ENCODE data around the gene PLSCR1. TPM values are rescaled to one million over a fixed set of nuclear protein-coding genes. Genes with fewer than 3 reads are reported as not detected.

The PLSCR1 gene
- total RNA-seq, 1 donor from 2014 or later = 37.2 TPM

DNA sequence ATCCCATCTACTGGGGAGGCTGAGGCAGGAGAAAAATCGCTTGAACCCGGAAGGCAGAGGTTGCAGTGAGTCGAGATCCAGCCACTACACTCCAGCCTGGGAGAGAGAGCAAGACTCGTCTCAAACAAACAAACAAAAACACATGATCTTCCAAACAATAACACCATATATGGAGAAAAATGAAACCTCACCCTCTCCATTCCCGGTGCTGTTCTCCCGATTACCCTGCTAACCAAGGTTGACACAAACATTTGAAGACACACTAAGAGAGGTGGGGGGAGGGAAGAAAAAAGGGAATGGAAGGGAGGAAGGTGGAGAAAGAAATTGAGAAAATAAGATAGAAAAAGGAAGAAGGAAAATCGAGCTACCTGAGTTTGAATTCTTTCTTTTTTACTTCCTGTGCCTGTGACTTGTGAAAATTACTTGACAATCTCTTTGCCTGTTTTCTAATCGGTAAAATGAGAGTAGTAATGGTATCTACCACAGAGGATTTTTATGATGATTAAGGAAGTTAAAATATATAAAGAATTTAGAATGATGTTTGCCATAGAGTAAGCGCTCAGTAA lies 73.9 kb downstream of the PLSCR1 start:
- Mint-ChIP-seq H3K4me3 (peak overlapping the region; percentile 84), H3K9me3 (no peaks in the 10 kb centered on the region), H3K27me3 (no peaks in the 10 kb centered on the region), H3K36me3 (ENCODE audit: low read depth) (no peaks in the 10 kb centered on the region), H3K4me1 (peaks cover 16% of the 10 kb centered on the region), H3K27ac (peak overlapping the region; percentile 12)
- POLR2A ChIA-PET = interaction anchor here (0.7 to 2.2 kb wide), 2 partner anchors 22 to 74 kb away, joined by 3 to 30 read pairs; partner anchors contain the start of gene PLSCR1
- intact Hi-C loops (cut with micrococcal nuclease) = no loop called here
- CTCF ChIA-PET = no interaction called here
- DNase-seq (no peak), ATAC-seq (ENCODE audit: low read depth) (no peak)
- TF ChIP-seq, protein P1, sequence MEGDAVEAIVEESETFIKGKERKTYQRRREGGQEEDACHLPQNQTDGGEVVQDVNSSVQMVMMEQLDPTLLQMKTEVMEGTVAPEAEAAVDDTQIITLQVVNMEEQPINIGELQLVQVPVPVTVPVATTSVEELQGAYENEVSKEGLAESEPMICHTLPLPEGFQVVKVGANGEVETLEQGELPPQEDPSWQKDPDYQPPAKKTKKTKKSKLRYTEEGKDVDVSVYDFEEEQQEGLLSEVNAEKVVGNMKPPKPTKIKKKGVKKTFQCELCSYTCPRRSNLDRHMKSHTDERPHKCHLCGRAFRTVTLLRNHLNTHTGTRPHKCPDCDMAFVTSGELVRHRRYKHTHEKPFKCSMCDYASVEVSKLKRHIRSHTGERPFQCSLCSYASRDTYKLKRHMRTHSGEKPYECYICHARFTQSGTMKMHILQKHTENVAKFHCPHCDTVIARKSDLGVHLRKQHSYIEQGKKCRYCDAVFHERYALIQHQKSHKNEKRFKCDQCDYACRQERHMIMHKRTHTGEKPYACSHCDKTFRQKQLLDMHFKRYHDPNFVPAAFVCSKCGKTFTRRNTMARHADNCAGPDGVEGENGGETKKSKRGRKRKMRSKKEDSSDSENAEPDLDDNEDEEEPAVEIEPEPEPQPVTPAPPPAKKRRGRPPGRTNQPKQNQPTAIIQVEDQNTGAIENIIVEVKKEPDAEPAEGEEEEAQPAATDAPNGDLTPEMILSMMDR (IDR thresholded peaks at IDR 0.05) = no peak

DNA sequence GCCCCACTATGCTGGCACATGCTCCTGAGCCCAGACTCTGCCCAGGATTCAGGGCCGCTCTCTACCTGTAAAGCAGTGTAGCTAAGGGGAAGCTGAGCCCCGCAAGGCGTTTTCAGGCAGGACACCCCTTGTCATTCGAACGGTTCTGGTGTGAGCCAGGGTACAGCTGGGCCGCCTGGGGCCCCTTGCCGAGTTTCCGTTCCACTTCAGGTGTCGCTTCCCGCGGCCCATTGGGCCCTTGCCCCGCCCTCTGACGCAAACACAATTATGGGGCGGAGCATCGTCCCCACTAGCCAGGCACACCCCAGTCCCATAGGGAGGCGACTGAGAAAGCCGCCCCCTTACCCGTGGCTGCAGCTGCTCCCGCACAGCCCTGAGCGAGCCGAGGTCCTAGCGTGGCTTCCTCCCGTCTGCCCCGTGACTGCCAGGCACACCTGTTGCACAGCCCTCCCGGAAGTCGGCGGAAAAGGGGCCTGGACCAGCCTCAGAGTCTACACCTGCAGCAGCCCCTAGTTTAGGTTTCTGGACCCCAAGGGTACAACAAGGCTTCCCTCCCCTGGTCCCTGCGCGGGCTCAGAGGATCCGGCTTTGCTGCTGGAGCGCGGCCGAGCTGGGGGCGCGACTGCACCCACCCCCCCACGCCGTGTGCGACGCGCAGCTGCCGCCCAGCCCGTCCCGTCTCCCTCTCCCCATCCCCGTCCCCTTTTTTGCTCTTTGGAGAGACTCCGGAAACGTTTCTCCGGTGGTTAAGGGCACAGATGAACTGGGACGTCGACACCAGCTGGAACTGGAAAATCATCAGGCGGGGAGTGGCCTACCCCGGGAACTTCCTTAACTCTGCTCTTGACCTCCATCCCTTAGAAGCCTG lies 75.0 kb downstream of the PLSCR1 start, which contains the start of gene PLSCR2:
Gene PLSCR2 (minus strand): TSS at position 412 of the 868 bp plus-strand sequence. CDS start 9,657 bp downstream, outside the sequence.
- intact Hi-C loops (cut with micrococcal nuclease) = loop anchor here (1.0 kb wide), 2 partner anchors 34 to 75 kb away; partner anchors contain the start of gene PLSCR1
- Mint-ChIP-seq H3K4me3 (peak within 1 kb of the TSS; percentile 84), H3K4me1 (peaks cover 16% of the 10 kb centered on the region), H3K36me3 (ENCODE audit: low read depth) (no peaks in the 10 kb centered on the region), H3K27me3 (no peaks in the 10 kb centered on the region), H3K9me3 (no peaks in the 10 kb centered on the region), H3K27ac (peak within 1 kb of the TSS; percentile 76)
- ChIA-PET POLR2A (interaction anchor here (0.7 to 2.2 kb wide), 2 partner anchors 21 to 75 kb away, joined by 3 to 30 read pairs; partner anchors contain the start of gene PLSCR1), CTCF (interaction anchor here (1.2 kb wide), 1 partner anchor 74 kb away, joined by 3 read pairs; no protein-coding TSS in a partner anchor)
- TF ChIP-seq, protein P1 (IDR thresholded peaks at IDR 0.05) = no peak
- DNase-seq = peak; percentile 82
- ATAC-seq (ENCODE audit: low read depth) = peak; percentile 97

DNA sequence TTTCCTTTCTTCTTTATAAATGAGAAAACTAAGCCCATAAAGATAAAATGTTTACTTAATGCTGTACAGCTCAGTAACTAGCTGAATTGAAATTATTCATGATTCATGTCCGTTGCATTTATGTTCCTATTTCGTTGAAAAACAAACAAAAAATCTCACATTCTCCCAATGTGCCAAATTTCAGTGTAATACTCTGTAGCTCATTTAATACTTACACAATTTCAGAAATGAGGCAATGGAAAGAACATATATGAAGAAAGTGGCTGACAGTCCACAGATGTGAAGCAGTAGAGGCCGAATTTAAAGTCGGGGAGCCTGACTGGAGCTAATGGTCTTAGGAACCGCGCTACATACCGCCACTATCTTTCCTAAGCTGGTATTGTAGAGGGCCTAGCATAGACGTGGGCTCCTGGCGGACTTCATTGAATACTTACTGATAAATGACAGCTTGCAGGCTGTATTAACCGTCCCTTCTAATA lies 75.7 kb downstream of the PLSCR1 start:
- intact Hi-C loops (cut with micrococcal nuclease) = loop anchor here (1.0 kb wide), 2 partner anchors 35 to 76 kb away; partner anchors contain the start of gene PLSCR1
- ATAC-seq (ENCODE audit: low read depth) = no peak
- peak overlapping the region; percentile 84 for H3K4me3 Mint-ChIP-seq
- H3K9me3 Mint-ChIP-seq = no peaks in the 10 kb centered on the region
- ChIA-PET CTCF (interaction anchor here (1.2 kb wide), 1 partner anchor 75 kb away, joined by 3 read pairs; no protein-coding TSS in a partner anchor), POLR2A (interaction anchor here (2.2 kb wide), 1 partner anchor 75 kb away, joined by 30 read pairs; the partner anchor contains the start of gene PLSCR1)
- peak overlapping the region; percentile 76 for H3K27ac Mint-ChIP-seq
- TF ChIP-seq, protein P1 (IDR thresholded peaks at IDR 0.05) = no peak
- no peaks in the 10 kb centered on the region for H3K27me3 Mint-ChIP-seq
- H3K4me1 Mint-ChIP-seq = peaks cover 16% of the 10 kb centered on the region
- no peaks in the 10 kb centered on the region for H3K36me3 Mint-ChIP-seq (ENCODE audit: low read depth)
- DNase-seq = no peak

DNA sequence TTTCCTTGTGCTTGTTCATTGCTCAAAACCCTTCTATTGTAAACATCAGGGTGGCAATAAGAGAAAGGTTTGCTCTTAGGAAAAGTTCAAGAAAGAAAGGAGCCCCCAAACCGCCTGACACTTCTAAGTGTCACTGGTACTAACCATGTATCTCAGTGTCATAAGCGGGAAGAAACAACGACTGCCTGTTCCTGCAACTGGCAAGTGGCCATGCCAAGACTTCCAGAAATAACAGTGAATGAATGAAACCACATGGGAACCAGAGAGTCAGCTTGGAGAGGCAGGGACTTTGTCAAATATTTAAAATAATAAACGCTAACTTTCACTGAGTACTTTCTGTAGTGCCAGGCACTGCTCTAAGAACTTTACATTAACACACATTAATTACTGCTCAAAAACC lies 76.2 kb downstream of the PLSCR1 start:
- DNase-seq (no peak), ATAC-seq (ENCODE audit: low read depth) (no peak)
- H3K27ac Mint-ChIP-seq = peak overlapping the region; percentile 76
- intact Hi-C loops (cut with micrococcal nuclease) = no loop called here
- POLR2A ChIA-PET = interaction anchor here (2.2 kb wide), 1 partner anchor 76 kb away, joined by 30 read pairs; the partner anchor contains the start of gene PLSCR1
- H3K4me3 Mint-ChIP-seq = no peak overlapping the region
- TF ChIP-seq, protein P1 (IDR thresholded peaks at IDR 0.05) = no peak
- peaks cover 16% of the 10 kb centered on the region for H3K4me1 Mint-ChIP-seq
- H3K9me3 Mint-ChIP-seq = no peaks in the 10 kb centered on the region
- CTCF ChIA-PET = interaction anchor here (1.2 kb wide), 1 partner anchor 76 kb away, joined by 3 read pairs; no protein-coding TSS in a partner anchor
- H3K36me3 Mint-ChIP-seq (ENCODE audit: low read depth) = no peaks in the 10 kb centered on the region
- H3K27me3 Mint-ChIP-seq = no peaks in the 10 kb centered on the region
